ENCODE results near the gene CXorf58.

Gene CXorf58

DNA sequence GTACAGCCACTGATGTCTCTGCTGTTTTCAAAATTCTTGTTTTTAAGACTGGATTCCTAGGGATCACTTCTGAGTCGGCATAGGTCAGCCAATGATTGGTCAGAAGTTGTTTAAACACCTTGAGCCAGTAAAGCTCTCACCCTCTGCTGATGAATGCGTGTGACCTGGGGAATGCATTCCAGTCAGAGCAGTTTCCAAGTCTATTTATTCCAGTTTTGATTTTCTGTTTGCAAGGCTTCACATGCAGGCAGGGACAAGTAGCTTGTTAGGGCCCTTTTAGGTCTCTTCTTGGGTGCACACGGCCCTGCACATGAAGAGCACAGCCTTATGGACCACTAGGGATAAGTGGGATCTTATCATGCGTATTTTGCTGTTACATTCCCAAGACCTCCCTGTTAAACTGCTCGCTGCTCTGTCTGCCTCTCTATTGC is 72.2 kb downstream of the CXorf58 start:
- H3K4me3 ChIP-seq (ENCODE audit: low read depth, low read length), result no peak overlapping the region
- DNase-seq (ENCODE audit: low read depth), result no peak
- TF ChIP-seq, protein P1, sequence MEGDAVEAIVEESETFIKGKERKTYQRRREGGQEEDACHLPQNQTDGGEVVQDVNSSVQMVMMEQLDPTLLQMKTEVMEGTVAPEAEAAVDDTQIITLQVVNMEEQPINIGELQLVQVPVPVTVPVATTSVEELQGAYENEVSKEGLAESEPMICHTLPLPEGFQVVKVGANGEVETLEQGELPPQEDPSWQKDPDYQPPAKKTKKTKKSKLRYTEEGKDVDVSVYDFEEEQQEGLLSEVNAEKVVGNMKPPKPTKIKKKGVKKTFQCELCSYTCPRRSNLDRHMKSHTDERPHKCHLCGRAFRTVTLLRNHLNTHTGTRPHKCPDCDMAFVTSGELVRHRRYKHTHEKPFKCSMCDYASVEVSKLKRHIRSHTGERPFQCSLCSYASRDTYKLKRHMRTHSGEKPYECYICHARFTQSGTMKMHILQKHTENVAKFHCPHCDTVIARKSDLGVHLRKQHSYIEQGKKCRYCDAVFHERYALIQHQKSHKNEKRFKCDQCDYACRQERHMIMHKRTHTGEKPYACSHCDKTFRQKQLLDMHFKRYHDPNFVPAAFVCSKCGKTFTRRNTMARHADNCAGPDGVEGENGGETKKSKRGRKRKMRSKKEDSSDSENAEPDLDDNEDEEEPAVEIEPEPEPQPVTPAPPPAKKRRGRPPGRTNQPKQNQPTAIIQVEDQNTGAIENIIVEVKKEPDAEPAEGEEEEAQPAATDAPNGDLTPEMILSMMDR (IDR thresholded peaks at IDR 0.05; ENCODE audit: low read depth, low read length, missing control alignments), result no peak

DNA sequence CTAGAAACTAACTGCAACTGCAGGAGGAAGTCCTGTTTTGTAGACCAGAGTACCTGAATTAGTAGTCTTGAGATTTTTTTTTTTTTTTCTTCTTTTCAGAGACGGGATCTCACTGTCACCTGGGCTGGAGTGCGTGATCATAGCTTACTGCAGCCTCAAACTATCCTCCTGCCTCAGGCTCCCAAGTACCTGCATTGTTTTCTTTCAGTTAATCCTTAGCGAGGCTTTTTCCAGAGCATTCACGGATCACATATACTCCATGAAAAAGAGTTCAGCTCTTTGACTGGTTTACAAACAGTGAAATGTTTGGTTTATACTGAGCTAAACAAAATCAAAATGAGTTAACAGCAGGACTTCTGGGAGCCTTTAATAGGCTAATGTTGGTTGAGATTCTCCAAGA is 73.4 kb downstream of the CXorf58 start:
- TF ChIP-seq, protein P1 (IDR thresholded peaks at IDR 0.05; ENCODE audit: low read depth, low read length, missing control alignments), result no peak
- no peak for DNase-seq (ENCODE audit: low read depth)
- no peak overlapping the region for H3K4me3 ChIP-seq (ENCODE audit: low read depth, low read length)

DNA sequence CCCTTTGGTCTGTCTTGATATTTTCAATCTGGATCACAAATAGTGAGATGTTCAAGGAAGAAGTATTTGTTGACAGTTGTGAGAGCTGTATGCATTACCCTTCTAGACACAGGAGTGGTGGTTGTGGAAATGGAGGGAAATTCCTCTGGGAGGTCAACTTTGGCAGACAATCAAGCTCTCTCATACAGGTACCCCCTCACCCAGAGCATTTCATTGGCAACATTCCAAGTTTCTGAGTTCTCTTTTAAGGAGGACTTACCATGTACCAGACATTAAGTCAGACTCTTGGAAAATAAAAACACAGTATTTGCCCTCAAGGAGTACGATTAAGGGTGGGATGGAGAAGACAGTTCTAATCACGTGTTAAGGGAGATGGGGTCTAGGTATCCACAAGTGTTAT is 73.9 kb downstream of the CXorf58 start:
- no peak for DNase-seq (ENCODE audit: low read depth)
- TF ChIP-seq, protein P1 (IDR thresholded peaks at IDR 0.05; ENCODE audit: low read depth, low read length, missing control alignments), result no peak
- no peak overlapping the region for H3K4me3 ChIP-seq (ENCODE audit: low read depth, low read length)

DNA sequence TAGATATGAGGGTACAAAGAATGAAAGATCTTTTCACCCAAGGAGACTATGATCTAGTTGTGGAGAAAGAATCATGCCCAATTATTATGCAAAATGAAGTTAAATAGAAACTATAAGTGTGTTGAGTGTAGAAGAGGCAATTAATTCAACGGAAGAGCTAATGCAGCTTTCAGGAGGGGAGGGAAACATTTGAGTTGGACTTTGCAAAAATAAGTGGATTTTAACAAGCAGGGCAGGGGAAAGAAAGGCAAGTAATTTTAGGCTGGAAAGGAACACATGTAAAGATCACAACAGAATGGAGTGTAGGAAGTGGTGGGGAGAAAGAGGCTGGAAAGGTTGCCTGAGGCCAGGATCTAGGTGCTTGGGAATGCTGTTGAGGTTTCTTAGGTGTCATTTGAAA is 75.1 kb downstream of the CXorf58 start:
- TF ChIP-seq, protein P1 (IDR thresholded peaks at IDR 0.05; ENCODE audit: low read depth, low read length, missing control alignments), result no peak
- H3K4me3 ChIP-seq (ENCODE audit: low read depth, low read length), result no peak overlapping the region

More for the DNA sequence above, 75.1 kb downstream of the CXorf58 start:
- no peak for DNase-seq (ENCODE audit: low read depth)
